SK-N-SH treated with all-trans-retinoic acid at 6 μM for 48 hours (cell line): Measurements from ENCODE around the gene ZMIZ1.

Source experiments
- ESRRG ChIP-seq: fragments of 250-450 bp; sonication (Bioruptor Pico); IDR thresholded peaks from 2 replicates; pipeline ENCODE4 v1.6.1; 2021; ENCODE audit warnings: mild to moderate bottlenecking
- RARB ChIP-seq: fragments of 250-450 bp; sonication (Bioruptor Pico); IDR thresholded peaks from 2 replicates; pipeline ENCODE4 v1.8.0; 2021; ENCODE audit warnings: mild to moderate bottlenecking, moderate library complexity
- ZNF70 ChIP-seq: fragments of 450-650 bp; formaldehyde crosslinking; IDR thresholded peaks from 2 replicates; pipeline ENCODE4 v1.5.0; 2020; ENCODE audit warnings: mild to moderate bottlenecking, moderate library complexity
- TF ChIP-seq, protein P1 (sequence below): fragments of 250-450 bp; sonication (Bioruptor Pico); IDR thresholded peaks from 2 replicates; pipeline ENCODE4 v1.5.1; 2020; ENCODE audit warnings: low read depth, mild to moderate bottlenecking, moderate library complexity
- TF ChIP-seq, protein P2 (sequence below): fragments of 250-450 bp; sonication (Bioruptor Pico); IDR thresholded peaks from 2 replicates; pipeline ENCODE4 v1.5.1; 2021; ENCODE audit warnings: mild to moderate bottlenecking, moderate library complexity
- TF ChIP-seq, protein P3 (sequence below): fragments of 250-450 bp; sonication (Bioruptor Pico); IDR thresholded peaks from 2 replicates; pipeline ENCODE4 v1.8.0; 2021; ENCODE audit warnings: low read depth, mild to moderate bottlenecking, moderate library complexity, borderline replicate concordance
- TF ChIP-seq, protein P4 (sequence below): fragments of 250-450 bp; sonication (Bioruptor Pico); IDR thresholded peaks from 2 replicates; pipeline ENCODE4 v1.8.0; 2020; ENCODE audit warnings: mild to moderate bottlenecking, moderate library complexity, borderline replicate concordance

DNA sequence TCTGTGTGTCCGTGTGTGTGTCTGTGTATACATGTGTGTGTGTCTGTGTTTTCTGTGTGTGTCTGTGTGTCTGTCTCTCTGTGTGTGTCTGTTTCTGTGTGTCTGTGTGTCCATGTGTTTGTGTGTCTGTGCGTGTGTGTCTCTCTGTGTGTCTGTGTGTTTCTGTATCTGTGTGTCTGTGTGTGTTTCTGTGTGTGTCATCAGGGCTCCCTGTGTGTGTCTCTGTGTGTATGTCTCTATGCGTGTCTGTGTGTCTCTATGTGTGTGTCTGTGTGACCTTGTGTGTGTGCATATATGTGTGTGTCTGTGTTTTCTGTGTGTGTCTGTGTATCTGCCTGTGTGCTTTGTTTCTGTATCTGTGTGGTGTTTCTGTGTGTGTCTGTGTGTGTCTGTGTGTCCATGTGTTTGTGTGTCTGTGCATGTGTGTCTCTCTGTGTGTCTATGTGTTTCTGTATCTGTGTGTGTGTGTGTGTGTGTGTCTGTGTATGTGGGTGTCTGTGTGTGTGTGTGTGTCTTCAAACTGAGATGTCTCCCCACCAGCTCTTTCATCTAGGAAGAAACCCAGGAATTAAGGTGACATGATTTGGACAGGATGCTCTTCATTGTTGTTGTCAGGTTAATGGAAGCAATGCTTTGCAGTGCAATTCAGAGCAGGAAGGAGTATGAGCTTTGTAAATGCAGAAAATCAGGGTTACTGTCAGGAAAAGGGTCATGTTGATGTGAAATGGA is 257.8 kb downstream of the ZMIZ1 start:
- TF ChIP-seq, protein P1, sequence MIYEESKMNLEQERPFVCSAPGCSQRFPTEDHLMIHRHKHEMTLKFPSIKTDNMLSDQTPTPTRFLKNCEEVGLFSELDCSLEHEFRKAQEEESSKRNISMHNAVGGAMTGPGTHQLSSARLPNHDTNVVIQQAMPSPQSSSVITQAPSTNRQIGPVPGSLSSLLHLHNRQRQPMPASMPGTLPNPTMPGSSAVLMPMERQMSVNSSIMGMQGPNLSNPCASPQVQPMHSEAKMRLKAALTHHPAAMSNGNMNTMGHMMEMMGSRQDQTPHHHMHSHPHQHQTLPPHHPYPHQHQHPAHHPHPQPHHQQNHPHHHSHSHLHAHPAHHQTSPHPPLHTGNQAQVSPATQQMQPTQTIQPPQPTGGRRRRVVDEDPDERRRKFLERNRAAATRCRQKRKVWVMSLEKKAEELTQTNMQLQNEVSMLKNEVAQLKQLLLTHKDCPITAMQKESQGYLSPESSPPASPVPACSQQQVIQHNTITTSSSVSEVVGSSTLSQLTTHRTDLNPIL (CRISPR knock-in tag): no peak
- no peak for TF ChIP-seq ESRRG (CRISPR knock-in tag)
- TF ChIP-seq, protein P2, sequence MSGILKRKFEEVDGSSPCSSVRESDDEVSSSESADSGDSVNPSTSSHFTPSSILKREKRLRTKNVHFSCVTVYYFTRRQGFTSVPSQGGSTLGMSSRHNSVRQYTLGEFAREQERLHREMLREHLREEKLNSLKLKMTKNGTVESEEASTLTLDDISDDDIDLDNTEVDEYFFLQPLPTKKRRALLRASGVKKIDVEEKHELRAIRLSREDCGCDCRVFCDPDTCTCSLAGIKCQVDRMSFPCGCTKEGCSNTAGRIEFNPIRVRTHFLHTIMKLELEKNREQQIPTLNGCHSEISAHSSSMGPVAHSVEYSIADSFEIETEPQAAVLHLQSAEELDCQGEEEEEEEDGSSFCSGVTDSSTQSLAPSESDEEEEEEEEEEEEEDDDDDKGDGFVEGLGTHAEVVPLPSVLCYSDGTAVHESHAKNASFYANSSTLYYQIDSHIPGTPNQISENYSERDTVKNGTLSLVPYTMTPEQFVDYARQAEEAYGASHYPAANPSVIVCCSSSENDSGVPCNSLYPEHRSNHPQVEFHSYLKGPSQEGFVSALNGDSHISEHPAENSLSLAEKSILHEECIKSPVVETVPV: no peak
- TF ChIP-seq, protein P3, sequence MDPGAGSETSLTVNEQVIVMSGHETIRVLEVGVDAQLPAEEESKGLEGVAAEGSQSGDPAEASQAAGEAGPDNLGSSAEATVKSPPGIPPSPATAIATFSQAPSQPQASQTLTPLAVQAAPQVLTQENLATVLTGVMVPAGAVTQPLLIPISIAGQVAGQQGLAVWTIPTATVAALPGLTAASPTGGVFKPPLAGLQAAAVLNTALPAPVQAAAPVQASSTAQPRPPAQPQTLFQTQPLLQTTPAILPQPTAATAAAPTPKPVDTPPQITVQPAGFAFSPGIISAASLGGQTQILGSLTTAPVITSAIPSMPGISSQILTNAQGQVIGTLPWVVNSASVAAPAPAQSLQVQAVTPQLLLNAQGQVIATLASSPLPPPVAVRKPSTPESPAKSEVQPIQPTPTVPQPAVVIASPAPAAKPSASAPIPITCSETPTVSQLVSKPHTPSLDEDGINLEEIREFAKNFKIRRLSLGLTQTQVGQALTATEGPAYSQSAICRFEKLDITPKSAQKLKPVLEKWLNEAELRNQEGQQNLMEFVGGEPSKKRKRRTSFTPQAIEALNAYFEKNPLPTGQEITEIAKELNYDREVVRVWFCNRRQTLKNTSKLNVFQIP (CRISPR knock-in tag): no peak
- TF ChIP-seq ZNF70: no peak
- no peak for TF ChIP-seq RARB (CRISPR knock-in tag)
- TF ChIP-seq, protein P4, sequence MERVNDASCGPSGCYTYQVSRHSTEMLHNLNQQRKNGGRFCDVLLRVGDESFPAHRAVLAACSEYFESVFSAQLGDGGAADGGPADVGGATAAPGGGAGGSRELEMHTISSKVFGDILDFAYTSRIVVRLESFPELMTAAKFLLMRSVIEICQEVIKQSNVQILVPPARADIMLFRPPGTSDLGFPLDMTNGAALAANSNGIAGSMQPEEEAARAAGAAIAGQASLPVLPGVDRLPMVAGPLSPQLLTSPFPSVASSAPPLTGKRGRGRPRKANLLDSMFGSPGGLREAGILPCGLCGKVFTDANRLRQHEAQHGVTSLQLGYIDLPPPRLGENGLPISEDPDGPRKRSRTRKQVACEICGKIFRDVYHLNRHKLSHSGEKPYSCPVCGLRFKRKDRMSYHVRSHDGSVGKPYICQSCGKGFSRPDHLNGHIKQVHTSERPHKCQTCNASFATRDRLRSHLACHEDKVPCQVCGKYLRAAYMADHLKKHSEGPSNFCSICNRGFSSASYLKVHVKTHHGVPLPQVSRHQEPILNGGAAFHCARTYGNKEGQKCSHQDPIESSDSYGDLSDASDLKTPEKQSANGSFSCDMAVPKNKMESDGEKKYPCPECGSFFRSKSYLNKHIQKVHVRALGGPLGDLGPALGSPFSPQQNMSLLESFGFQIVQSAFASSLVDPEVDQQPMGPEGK (CRISPR knock-in tag): no peak
